ENCODE measurements around the gene LCK.
A peak's percentile ranks its signal among the peaks of the same experiment; 100 is the strongest.

DNA sequence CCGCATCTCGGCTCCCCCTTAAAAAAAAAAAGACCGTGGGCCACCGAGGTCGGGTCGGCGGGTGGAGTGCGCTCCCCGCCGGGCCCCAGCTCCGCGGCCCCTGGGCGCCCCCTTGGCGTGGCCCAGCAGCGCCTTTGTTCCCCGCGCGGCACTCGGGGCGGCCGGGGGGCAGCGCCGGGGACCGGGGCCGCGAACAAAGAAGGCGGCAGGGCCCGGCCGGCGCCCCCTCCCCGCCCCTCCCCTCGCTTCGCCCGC is 84.4 kb downstream of the LCK start:
- TF ChIP-seq, protein P1, sequence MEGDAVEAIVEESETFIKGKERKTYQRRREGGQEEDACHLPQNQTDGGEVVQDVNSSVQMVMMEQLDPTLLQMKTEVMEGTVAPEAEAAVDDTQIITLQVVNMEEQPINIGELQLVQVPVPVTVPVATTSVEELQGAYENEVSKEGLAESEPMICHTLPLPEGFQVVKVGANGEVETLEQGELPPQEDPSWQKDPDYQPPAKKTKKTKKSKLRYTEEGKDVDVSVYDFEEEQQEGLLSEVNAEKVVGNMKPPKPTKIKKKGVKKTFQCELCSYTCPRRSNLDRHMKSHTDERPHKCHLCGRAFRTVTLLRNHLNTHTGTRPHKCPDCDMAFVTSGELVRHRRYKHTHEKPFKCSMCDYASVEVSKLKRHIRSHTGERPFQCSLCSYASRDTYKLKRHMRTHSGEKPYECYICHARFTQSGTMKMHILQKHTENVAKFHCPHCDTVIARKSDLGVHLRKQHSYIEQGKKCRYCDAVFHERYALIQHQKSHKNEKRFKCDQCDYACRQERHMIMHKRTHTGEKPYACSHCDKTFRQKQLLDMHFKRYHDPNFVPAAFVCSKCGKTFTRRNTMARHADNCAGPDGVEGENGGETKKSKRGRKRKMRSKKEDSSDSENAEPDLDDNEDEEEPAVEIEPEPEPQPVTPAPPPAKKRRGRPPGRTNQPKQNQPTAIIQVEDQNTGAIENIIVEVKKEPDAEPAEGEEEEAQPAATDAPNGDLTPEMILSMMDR (IDR thresholded peaks at IDR 0.05; ENCODE audit: low read depth, low read length): no peak
- TF ChIP-seq POLR2A (IDR thresholded peaks at IDR 0.05; ENCODE audit: extremely low read depth, insufficient read length) (peak; percentile 4), MYC (IDR thresholded peaks at IDR 0.05; ENCODE audit: low read depth, low read length) (no peak)
- TF ChIP-seq, protein P2, sequence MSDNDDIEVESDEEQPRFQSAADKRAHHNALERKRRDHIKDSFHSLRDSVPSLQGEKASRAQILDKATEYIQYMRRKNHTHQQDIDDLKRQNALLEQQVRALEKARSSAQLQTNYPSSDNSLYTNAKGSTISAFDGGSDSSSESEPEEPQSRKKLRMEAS (IDR thresholded peaks at IDR 0.05; ENCODE audit: low read depth, low read length): no peak

Data from NB4 (cell line).